ENCODE results near the gene TYRO3.
"Not testable (repeated sequence)": the region's sequence is repeated elsewhere in the genome, so short reads cannot be mapped to it uniquely, and the experiment has no call there.

TYRO3 gene

GRCh38 chr15:41577863-41578735 is 19.1 kb downstream of the TYRO3 start:
- DNase-seq = no peak

- DNase-seq = no peak
Measured at GRCh38 chr15:41578736-41579383, 19.8 kb downstream of the TYRO3 start.

GRCh38 chr15:41581110-41581509 is 22.1 kb downstream of the TYRO3 start:
- no peak for DNase-seq

- no peak for DNase-seq
Measured at GRCh38 chr15:41583795-41584194, 24.8 kb downstream of the TYRO3 start.

GRCh38 chr15:41584636-41585126 is 25.7 kb downstream of the TYRO3 start:
- no peak for DNase-seq

- DNase-seq = no peak
Measured at GRCh38 chr15:41585127-41586047, 26.4 kb downstream of the TYRO3 start.

- not testable (repeated sequence) for DNase-seq
Measured at GRCh38 chr15:41586531-41587282, 27.7 kb downstream of the TYRO3 start.

GRCh38 chr15:41589018-41589417 is 30.0 kb downstream of the TYRO3 start:
- DNase-seq = not testable (repeated sequence)

GRCh38 chr15:41589571-41589970 is 30.6 kb downstream of the TYRO3 start:
- DNase-seq = not testable (repeated sequence)

- DNase-seq = not testable (repeated sequence)
Measured at GRCh38 chr15:41591217-41591616, 32.2 kb downstream of the TYRO3 start.

GRCh38 chr15:41592718-41593117 is 33.7 kb downstream of the TYRO3 start:
- not testable (repeated sequence) for DNase-seq

GRCh38 chr15:41594801-41595746 is 36.1 kb downstream of the TYRO3 start:
- no peak for DNase-seq

- DNase-seq = no peak
Measured at GRCh38 chr15:41596972-41597371, 38.0 kb downstream of the TYRO3 start.

- DNase-seq = no peak
Measured at GRCh38 chr15:41597787-41598186, 38.8 kb downstream of the TYRO3 start.

- no peak for DNase-seq
Measured at GRCh38 chr15:41599061-41599460, 40.0 kb downstream of the TYRO3 start.

GRCh38 chr15:41603411-41603935 is 44.5 kb downstream of the TYRO3 start:
- DNase-seq = no peak

- peak; percentile 53 for DNase-seq
Measured at GRCh38 chr15:41603941-41604911, 45.2 kb downstream of the TYRO3 start.

- DNase-seq = no peak
Measured at GRCh38 chr15:41605566-41605965, 46.6 kb downstream of the TYRO3 start.

- DNase-seq = no peak
Measured at GRCh38 chr15:41606997-41607396, 48.0 kb downstream of the TYRO3 start.
